Measurements from ENCODE around the gene TBC1D9.

- TF ChIP-seq CTCF (conservative IDR thresholded peaks at IDR 0.05 in 1 of 2, IDR thresholded peaks at IDR 0.05 in 1 of 2; ENCODE audit: extremely low read depth in 1 of 2, insufficient read depth in 1 of 2, low read depth in 1 of 2, low read length in 2 of 2) = no peak
- TF ChIP-seq EZH2 (IDR thresholded peaks at IDR 0.05; ENCODE audit: borderline replicate concordance, low read length) = no peak
Observed at GRCh38 chr4:140615451-140615850, 140.7 kb downstream of the TBC1D9 start.
